ENCODE data around the gene IGFBP1. TPM values are rescaled to one million over a fixed set of nuclear protein-coding genes. Genes with fewer than 3 reads are reported as not detected.

IGFBP1 gene
- total and polyA plus RNA-seq, 9 of the 15 experiments (the other 6 are each of a cell fraction or from before 2014, with no cell fraction given) = not detected

DNA sequence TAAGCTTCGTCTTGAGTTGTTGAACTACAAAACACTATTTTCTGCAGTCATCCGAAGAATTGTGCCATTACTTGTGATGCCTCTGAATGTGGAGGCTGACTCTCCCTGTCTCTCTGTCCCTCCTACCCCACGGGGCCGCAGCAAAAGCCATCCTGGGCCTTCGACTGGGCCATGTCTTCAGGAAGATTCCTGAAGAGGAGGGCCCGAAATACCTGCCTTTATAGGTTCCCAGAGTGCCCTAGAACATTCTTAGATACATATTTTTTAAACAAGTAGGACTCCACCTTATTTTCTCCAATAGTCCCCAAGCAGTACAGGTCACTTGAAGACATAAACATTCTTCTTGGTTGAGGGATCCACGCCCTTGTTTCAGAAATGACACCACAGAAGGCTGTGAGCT, 24.7 kb downstream of the IGFBP1 start (continued):
- TF ChIP-seq ZNF134 (CRISPR knock-in tag; conservative IDR thresholded peaks at IDR 0.05) (no peak), SRF (CRISPR knock-in tag; IDR thresholded peaks at IDR 0.05) (no peak), ZC3H8 (IDR thresholded peaks at IDR 0.05) (no peak)

GRCh38 chr7:45914911-45915310, 26.6 kb downstream of the IGFBP1 start:
- 0% methylated on average over 11 of the region's 12 CpGs for WGBS (ENCODE audit: insufficient coverage, low coverage, missing lambda C conversion rate)
- in situ Hi-C loops (cut with MboI) (no loop called here), intact Hi-C loops (cut with micrococcal nuclease) (no loop called here)
- no peaks in the 10 kb centered on the region for H3K79me2 ChIP-seq (ENCODE audit: control insufficient read depth, insufficient read depth, low read length)
- no TSS peak for BruUV-seq (replicated peaks)
- no peak overlapping the region for H3K9ac ChIP-seq (ENCODE audit: insufficient read depth in 1 of 2, low read depth in 2 of 2, low read length in 2 of 2)
- H3K9me1 ChIP-seq (ENCODE audit: control insufficient read depth, insufficient read depth, low read length) = no peaks in the 10 kb centered on the region
- H3K27me3 ChIP-seq (ENCODE audit: control insufficient read depth in 2 of 2, insufficient read depth in 2 of 2, low read length in 2 of 2) = no peaks in the 10 kb centered on the region; a peak in 1 of 5 replicates
- ChIA-PET POLR2A (no interaction called here), CTCF (ENCODE audit: low intra/inter-chr PET ratio) (no interaction called here)
- no peaks in the 10 kb centered on the region for H3K36me3 ChIP-seq (ENCODE audit: control insufficient read depth, insufficient read depth, low read length)
- TF ChIP-seq FOXP4 (CRISPR knock-in tag; IDR thresholded peaks at IDR 0.05; ENCODE audit: borderline replicate concordance) (no peak), NRF1 (conservative IDR thresholded peaks at IDR 0.05 in 1 of 2, IDR thresholded peaks at IDR 0.05 in 1 of 2) (peak; percentile 34 to 54; a peak in 3 of 4 replicates), EGR1 (conservative IDR thresholded peaks at IDR 0.05) (peak; percentile 43; the same call in 1 of the 2 replicates)
- ATAC-seq (no peak), FAIRE-seq (no peak), DNase-seq (ENCODE audit: extremely low read depth in 1 of 4, low spot score in 3 of 4) (no peak)
- no peak overlapping the region for H3K4me2 ChIP-seq (ENCODE audit: insufficient read depth, low read length)
- H3K4me3 ChIP-seq = no peak overlapping the region
- H3K4me1 ChIP-seq (replicated peaks in 1 of 2; ENCODE audit: control insufficient read depth in 2 of 2, insufficient read depth in 2 of 2, low read length in 2 of 2) = no peaks in the 10 kb centered on the region
- H2AFZ ChIP-seq (ENCODE audit: low read depth, low read length) = 0 out of 2 replicates have a peak overlapping the region, but pooled peaks have one; percentile 22
- no peak overlapping the region for H3K27ac ChIP-seq (ENCODE audit: extremely low read depth, low read depth, low read length)
- no peaks in the 10 kb centered on the region for H4K20me1 ChIP-seq (replicated peaks; ENCODE audit: control insufficient read depth, insufficient read depth, low read length)
- H3K9me3 ChIP-seq (replicated peaks; ENCODE audit: control insufficient read depth, insufficient read depth, low read depth, low read length) = no peaks in the 10 kb centered on the region

Measured in K562 (cell line).